UCSD-AML1 (cell line): ENCODE results near the gene DRD1.
"Not testable (repeated sequence)": the region's sequence is repeated elsewhere in the genome, so short reads cannot be mapped to it uniquely, and the experiment has no call there.

Experiments
- DNase-seq: peaks from one replicate; lab custom pipeline; 2025; ENCODE audit not compliant: unreplicated experiment; lab: John Stamatoyannopoulos, UW

Gene DRD1

DNA sequence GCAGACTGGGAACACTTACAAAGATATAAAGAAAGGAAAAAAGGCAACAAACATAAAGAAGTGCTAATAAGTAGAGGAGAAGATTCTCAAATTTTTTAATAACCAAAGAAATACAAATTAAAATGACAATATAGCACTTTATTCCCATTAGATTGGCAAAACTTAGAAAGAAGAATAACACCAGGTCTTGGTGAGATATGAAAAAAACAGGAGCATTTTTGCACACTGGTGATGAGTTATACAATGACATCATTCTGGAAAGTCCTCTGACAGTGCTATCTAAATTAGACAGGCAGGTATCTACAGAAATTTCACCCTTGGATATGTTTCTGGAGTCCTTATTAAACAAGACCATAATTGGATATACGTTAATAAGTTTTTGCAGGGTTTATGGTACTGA, 24.9 kb upstream of the DRD1 start:
- no peak for DNase-seq

DNA sequence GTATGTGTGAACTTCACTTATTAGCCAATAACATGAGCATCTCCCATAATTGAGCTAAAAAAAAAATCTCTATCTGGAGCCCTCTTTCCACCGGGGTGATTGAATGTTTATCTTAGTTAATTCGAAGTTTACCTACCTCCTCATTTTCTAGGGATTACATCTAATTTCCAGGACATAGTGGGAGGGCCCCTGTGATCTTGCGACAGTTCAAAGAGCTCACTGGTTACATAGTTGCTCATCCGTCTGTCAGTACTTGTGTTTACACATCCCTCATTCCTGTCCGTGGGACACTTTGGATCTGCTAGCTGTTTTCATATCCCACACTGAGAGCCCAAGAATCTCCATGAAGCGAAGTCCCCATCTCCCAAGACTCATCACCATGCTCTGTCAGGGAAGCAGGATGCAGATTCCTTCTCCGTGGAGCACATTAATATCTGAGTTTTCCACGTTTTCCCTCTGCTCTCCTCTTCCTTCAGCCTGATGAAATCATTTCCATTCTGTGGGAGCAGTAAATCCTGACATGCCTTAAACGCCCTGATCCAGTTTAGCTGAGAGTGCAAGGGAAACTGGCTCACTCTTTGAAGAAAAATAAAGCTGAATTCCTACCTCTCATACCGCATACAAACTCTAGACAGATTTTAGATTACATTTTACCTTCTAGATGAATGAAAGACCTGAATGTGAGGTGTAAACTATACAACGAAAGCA, 24.2 kb upstream of the DRD1 start:
- DNase-seq, result no peak

DNA sequence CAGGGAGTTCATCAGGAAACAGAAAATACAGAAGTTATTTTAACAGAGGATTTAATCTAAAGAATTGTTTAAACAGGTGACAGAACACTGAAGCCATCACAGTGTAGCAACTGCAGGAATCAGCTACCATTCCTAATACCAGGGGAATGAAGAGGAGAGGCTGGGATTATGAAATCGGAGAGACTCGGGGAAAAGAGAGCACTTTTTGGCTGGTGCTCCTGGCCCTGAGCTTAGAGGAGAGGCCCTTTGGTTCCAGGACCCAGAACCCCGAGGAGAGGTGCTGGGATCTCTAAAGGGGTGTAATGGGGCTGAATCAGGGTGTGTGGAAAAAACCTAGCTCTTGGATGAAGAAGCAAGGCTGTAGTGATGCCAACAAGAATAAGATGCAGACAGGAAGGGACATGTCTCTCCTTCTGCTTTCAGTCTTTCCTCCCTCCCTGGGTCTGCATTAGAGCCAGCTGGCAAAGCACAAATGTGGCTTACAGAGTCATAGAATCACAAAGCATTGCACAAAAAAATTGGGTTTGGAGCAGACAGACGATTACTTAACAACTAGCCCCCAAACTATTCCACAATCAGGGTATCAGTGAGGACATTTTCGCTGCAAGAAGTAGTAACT, 22.8 kb upstream of the DRD1 start:
- DNase-seq, result no peak

DNA sequence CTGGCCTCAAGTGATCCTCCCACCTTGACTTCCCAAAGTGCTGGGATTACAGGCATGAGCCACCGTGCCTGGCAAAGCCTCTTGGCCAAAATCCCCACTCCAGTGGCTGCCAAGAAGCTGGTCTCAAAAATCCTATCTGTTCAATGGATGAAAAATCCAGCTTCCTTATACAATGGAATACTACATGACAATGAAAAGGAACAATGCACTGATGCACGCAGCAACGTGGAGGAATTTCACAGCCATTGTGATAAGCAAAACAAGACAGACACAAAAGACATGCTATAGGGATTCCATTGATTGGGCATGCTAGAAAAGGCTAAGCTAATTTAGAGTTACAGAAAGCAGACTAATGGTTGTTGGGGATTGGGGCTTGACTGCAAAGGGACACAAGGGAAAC, 21.3 kb upstream of the DRD1 start:
- DNase-seq, result no peak

DNA sequence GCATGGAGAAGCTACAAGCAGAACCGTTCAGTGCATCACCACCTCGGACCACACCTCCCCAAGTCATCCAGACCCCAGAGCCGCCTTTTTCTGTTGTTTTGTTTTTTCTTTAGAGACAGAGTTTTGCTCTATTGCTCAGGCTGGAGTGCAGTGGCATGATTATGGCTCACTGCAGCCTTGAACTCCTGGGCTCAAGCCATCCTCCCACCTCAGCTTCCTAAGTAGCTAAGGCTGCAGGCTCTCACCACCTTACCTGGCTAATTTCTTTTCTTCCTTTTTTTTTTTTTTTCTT, 20.9 kb upstream of the DRD1 start:
- DNase-seq, result no peak

DNA sequence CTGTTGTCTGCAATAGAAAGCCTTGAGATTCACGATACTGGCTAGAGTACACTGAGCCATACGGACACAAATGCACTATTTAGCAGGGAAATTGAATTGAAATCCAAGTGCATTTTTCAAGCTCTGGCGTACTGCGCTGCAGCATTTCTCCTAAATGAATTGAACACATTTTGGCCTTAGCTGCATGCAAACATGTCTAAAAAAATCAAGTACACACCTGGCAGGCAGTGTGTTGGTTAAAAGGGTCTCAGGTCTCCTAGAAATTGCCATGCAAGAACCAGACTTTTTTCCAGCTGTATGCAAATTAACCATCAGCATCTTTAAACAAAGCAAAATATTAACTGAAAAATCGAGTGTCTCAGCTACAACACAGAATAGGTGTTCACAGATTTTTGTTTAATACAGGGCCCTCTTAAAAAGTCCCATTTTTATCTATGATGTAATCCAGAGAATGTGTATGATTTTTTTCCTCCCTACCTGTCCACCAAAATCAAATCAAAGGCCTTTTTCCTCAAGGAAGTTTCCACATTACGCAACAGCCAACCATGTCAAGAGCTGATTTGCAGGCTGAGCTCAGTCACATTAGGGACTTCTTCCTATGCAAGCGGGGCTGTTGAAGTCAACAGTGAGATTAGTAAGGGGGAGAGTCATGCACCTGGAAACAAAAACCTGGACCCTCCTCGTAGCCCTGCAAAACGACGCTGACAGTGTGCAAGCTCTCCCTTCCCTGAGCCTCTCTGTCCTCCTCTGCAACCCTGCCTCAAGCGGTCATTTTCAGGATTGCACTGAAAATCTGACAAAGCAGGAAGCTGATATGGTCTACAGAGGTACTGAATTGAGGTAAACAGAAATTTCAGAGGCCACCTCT, 20.3 kb upstream of the DRD1 start:
- no peak for DNase-seq

DNA sequence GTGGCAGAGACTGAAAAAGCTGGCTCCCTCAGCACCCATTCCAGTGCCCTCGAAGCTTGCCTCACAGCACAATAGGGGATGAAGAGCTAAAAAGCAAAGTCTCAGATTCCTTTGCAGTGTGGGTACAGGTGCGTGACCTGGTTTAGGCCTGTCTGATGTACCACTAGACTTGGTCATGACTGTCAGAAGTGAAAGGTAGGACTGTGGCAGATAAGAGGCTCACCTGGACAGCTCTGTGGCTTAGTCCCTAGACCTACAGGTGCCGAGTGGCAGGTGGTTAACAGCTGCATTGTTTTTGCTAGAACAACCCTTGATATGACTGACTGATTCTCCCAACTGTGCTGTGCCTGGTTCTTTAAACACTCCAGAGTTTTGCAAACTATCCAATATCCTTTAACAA, 19.7 kb upstream of the DRD1 start:
- DNase-seq, result no peak

DNA sequence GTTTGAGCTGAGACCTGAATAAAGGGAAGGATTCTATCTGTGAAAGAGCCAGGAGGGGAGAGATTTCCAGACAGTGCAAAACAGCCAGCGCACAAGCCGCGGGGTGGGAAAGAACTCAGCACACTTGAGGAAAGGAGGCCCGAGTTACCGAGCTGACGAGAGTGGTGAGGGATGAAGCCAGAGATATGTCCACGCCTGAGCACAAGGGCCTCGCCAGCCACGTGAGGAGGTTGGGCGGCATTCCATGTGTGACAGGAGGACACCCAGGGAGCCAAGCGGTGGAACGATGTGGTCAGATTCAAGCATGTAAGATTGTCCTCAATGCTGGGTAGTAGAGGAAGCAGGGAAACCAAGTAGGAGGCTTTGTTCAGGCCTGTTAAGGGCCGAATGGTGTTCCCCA, 17.4 kb upstream of the DRD1 start:
- no peak for DNase-seq

DNA sequence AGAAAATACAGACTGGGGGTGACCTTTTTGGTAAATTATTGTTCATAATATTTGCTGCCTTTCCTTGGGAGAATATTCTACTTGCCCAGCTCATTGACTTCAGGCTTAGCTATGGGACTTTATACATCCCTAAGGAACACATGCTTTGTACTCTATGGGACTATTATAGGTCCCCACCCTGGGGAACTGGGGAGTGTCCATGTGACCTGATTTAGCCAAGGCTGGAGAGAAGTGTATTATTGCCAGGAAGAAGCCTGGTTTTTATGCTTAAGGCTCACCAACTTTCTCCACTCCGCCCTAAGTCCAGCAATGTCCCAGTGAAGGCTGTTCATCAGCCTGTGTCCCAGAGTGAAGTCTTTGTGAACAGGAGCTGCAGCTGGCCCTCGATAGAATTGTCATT, 16.6 kb upstream of the DRD1 start:
- no peak for DNase-seq

DNA sequence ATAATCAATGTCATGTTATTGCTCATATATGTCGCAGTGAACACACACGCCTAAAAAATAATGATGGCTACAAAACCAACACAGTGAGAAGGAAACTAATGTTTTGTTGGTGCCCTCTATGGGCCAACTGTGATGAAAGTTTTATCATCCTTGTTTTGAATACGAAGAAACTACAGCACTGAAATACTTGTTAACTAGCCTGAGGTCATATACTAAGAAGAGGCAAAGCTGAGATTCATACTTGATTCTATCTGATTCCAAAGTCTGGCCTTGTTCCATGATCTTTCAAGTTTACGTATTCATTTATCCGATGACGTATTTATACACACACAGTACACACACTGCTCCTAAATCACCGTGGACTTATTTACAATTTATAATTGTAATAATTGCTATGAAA, 16.1 kb upstream of the DRD1 start:
- DNase-seq, result no peak

DNA sequence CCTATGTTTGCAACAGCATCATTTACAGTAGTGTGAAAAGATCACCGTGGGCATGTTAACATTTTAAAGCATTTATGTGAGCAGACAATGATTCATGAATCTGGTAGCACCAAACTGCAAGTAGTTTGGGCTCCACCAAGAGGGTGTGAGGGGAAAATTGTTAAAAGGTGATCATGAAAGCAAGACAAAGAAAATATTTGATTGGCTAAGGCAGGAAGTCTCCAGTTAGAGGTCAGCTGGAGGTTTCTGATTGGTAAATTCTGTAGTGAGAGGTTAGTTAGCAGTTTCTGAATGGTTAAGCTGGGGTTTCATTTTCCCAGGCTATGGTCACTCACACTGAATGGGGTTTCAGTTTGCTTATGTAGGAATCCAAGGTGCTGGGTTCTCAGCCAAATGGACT, 13.5 kb upstream of the DRD1 start:
- no peak for DNase-seq

DNA sequence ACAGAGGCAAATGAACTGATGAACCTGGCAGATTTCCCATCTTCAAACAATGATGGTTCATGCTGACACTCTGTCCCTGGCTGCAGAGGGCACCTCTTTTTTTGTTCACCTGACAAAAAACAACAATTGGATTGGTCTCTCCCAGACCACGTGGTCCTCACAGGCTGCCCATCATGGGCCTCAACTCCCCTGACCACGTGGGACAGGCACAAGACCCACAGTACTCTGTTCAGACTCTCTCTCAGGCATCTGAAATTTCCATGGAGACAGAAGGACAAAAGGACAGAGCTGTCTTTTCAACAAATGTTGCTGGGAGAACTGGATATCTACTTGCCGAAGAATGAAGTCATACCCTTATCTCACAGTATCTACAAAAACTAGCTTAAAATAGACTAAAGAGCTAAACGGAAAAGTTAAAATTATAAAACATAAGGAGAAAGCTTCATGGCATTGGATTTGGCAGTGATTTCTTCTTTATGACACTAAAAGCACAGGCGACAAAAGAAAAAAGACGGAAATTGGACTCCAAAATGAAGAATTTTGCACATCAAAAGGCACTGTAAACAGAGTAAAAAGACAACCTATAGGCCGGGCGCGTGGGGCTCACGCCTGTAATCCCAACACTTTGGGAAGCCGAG, 12.2 kb upstream of the DRD1 start:
- no peak for DNase-seq

DNA sequence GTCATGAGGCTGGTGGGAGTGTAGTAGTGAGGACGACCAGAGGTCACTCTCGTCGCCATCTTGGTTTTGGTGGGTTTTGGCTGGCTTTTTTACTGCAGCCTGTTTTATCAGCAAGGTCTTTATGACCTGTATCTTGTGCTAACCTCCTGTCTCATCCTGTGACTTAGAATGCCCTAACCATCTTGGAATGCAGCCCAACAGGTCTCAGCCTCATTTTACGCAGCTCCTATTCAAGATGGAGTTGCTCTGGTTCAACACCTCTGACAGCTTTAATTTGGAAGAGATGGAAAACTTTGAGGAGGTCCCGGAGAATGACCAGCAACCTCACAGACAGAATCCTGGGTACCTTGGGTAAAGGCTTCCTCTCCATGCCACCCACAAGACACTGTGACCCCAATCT, 10.4 kb upstream of the DRD1 start:
- DNase-seq, result not testable (repeated sequence)

DNA sequence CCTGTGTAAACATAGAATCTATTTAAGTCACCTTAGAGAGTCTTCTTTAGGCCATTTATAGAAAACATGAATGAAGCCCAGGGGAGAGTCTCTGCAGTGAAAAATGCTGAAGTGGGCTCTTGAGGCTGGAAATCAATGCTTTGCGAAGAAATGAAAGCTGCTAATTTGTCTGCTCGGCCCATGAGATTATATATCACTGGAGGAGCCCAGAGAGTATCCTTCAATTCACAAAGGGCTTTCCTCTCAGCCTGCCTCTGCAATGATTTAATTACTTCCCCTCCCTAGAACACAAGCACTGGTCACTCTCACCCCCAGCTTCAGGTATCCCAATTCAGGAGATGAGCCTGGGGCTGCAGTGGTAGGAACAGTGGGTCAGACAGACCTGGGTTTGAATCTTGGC, 8.2 kb upstream of the DRD1 start:
- DNase-seq, result no peak

DNA sequence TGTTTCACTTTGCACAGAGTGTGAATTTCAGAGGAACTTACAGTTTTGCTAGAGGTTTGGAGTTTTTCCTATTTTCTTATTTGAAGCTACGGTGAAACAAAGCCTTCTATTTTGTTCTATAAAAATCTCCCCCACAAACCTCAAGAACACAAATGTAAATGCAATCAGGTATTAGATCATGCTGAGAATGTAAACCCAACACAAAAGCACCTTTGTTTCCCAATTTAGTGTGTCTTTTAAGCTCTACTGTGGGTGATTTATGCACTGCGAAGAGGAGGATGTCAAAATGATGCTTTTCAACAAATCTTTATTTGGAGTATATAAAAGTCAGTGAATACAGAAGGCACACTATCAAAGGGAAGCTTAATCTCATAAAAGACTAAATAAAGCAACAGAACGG, 4.3 kb upstream of the DRD1 start:
- no peak for DNase-seq

DNA sequence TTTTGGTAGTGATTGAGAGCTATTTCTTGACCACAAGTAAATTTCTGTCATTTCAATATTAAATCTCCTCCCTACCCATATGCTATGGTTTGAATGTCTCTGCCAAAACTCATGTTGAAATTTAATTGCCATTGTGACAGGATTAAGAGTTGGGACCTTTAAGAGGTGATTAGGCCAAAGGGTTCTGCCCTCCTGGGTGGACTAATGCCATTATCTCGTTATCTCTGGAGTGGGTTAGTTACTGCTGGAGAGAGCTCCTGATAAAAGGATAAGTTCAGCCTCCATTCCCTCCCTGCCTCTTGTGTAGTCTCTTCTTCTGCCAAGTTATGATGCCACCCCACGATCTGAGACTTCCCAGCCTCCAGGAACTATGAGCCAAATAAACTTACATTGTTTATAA, 3.6 kb upstream of the DRD1 start:
- DNase-seq, result no peak

DNA sequence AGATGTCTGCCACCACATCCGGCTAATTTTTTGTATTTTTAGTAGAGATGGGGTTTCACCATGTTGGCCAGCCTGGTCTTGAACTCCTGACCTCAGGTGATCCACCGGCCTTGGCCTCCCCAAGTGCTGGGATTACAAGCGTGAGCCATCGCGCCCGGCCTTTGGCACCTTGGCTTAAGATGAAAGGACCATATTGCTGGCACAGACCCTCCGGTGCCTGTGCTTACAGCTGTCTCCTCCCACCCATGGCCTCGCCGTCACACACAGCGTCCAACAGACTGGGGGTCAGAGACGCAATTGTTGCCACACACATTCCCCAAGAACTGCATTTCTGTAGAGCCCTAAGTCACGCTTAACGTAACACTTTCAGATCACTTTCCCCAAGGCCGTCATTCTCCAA, 2.4 kb upstream of the DRD1 start:
- not testable (repeated sequence) for DNase-seq

DNA sequence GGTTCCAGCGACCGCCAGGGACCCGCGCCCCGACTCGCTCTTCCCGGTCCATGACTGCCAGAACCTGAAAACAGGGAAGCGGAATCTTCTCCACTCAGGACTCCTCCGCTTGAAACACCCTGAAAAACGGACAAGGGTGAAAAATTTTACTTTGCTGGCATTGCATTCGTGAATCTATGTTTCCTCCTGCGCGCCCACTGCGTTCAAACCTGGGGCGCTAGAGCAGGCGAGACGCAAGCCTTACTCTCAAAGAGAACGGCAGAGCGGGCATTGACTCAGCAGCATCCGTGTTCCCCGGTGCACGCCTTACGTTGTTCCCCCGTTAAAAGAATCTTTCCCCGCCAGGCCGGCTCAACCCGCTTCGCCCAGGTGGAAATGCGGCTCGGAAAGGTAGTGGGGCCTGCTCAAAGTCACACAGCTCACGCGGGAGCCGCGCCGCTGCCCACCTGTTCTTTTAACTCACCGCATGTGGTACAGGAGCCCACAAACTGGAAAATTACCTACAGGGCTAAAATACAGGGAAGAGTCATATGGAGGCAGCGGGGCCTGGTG, 999 bp upstream of the DRD1 start:
- no peak for DNase-seq

DNA sequence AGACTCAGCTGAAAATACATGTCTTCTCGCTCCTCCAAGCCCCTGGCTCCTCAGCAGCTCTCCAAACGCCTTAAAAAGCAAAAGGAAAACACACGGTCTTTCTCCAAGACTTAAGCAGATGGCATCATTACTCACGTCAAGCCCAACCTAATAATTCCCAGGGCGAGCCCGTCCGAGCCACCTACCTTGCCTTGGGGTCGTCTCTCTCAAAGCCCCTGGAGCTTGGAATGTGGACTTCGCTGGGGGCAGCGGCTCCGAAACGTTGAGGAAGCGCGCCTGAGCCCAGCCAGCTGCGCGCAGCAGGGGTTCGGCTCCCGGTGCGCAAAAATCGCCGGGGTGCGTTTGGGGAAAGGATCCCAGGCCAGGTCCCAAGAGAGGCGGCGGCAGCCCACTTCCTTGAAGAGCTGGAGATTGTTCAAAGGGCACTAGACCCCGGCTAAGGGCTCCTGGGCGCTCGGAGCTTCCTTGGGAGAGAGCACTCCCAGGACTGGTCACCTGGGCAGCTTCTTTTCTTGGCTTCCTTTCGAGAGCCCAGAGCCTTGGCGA, 395 bp downstream of the DRD1 start:
- DNase-seq, result no peak

DNA sequence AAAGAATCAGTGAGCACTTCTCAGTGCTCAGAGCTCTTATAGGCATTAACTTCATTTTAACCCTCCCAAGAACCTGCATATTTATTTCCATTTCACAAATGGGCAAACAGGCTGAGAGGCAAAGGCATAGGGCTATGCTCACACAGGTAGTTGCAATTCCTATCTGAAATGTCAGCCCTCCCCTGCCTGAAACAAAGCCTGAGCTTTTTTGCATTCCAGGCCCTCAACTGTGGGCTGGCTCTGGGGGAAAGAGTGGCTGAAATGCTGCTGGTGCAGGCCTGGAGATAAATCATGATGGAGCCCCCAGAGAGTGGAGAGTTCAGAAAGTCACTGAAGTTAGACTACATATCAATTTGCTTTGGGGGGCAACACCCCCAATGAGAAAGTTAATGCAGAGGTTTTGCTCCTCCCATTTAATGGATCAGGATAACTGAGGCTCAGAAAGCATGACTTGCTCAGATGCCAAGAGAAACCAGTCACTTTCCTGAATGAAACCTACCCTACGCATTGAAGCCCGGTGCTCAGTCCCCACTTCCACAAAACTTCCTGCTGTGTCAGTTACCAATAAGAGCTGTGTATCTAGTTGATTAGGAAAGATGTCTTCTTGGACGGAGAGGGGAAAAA, 5.6 kb downstream of the DRD1 start:
- DNase-seq, result no peak

DNA sequence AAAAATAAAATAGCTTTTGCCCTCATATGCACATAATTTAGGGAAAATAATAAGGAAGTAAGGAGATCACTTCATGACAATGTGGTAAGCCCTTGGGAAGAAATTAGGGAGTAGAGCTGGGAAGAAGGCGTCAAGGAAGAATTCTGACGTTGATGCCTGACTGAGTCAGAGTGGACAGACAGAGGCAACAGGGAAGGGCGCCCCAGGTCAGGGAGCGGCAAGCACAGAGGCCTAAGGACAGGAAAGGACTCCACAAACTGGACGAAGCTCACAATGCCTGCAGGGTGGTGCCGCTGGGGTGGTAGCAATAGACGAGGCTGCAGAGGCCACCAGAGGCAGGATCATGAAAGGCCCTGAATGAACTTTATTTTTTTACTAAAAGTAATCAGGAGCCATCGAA, 7.6 kb downstream of the DRD1 start:
- no peak for DNase-seq
